ENCODE results near the gene LKAAEAR1. TPM values are rescaled to one million over a fixed set of nuclear protein-coding genes. Genes with fewer than 3 reads are reported as not detected.

The LKAAEAR1 gene
- total and polyA plus RNA-seq, 2 of the 13 experiments (the other 11 are each of a cell fraction or from before 2014, with no cell fraction given) = not detected

DNA sequence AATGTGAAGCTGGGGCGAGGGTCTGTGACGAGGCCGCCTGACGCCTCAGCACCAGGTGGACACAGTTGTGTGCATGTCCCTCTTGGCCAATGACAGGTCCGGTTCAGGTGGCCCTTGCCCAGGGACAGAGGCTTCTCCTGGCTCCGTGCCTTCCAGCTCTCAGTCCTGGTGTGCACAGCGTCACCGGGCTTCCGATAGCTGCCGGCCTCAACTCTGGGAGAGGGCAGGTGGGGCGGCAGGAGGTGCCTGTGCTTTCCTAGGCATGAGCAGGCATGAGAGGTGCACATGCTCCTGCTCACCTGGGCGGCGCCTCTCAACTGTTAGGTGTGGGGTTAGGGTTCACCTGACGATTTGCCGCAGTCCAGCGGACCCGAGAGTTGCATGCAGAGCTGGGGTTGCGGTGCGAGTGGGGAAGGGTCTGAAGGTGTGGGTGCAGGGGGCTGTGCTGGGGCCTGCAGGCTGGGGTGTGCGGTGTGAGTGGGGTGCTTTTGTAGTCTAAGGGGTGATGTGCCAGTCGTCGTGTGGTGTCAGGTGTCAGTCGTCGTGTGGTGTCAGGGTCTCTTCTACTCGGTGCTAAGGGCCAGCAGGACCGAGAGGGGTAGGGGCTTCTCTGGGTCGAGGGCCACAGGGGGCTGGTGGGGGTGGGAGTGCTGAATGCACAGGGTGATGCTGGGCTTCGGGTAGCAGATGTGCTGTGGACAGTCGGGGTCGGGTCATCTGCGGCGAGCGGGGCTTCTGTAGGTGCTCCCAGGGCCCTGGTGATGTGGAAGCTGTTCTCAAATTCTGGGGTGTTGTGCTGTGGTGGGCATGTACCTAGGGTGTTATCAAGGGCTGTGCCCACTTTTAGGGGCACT, 31.0 kb downstream of the LKAAEAR1 start (continued):
- TF ChIP-seq CENPX (CRISPR knock-in tag; IDR thresholded peaks at IDR 0.05) = no peak
- peak; percentile 32; the same call in 1 of the 3 replicates for TF ChIP-seq MXI1 (IDR thresholded peaks at IDR 0.05; ENCODE audit: borderline replicate concordance, low read depth, low read length)
- TF ChIP-seq BRCA1 (CRISPR knock-in tag; IDR thresholded peaks at IDR 0.05) = no peak
- TF ChIP-seq, protein P1, sequence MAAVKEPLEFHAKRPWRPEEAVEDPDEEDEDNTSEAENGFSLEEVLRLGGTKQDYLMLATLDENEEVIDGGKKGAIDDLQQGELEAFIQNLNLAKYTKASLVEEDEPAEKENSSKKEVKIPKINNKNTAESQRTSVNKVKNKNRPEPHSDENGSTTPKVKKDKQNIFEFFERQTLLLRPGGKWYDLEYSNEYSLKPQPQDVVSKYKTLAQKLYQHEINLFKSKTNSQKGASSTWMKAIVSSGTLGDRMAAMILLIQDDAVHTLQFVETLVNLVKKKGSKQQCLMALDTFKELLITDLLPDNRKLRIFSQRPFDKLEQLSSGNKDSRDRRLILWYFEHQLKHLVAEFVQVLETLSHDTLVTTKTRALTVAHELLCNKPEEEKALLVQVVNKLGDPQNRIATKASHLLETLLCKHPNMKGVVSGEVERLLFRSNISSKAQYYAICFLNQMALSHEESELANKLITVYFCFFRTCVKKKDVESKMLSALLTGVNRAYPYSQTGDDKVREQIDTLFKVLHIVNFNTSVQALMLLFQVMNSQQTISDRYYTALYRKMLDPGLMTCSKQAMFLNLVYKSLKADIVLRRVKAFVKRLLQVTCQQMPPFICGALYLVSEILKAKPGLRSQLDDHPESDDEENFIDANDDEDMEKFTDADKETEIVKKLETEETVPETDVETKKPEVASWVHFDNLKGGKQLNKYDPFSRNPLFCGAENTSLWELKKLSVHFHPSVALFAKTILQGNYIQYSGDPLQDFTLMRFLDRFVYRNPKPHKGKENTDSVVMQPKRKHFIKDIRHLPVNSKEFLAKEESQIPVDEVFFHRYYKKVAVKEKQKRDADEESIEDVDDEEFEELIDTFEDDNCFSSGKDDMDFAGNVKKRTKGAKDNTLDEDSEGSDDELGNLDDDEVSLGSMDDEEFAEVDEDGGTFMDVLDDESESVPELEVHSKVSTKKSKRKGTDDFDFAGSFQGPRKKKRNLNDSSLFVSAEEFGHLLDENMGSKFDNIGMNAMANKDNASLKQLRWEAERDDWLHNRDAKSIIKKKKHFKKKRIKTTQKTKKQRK (IDR thresholded peaks at IDR 0.05; ENCODE audit: low read length) = no peak
- peak; percentile 92; the same call in 1 of the 2 replicates for TF ChIP-seq ZNF468 (CRISPR knock-in tag; IDR thresholded peaks at IDR 0.05)
- TF ChIP-seq, protein P2, sequence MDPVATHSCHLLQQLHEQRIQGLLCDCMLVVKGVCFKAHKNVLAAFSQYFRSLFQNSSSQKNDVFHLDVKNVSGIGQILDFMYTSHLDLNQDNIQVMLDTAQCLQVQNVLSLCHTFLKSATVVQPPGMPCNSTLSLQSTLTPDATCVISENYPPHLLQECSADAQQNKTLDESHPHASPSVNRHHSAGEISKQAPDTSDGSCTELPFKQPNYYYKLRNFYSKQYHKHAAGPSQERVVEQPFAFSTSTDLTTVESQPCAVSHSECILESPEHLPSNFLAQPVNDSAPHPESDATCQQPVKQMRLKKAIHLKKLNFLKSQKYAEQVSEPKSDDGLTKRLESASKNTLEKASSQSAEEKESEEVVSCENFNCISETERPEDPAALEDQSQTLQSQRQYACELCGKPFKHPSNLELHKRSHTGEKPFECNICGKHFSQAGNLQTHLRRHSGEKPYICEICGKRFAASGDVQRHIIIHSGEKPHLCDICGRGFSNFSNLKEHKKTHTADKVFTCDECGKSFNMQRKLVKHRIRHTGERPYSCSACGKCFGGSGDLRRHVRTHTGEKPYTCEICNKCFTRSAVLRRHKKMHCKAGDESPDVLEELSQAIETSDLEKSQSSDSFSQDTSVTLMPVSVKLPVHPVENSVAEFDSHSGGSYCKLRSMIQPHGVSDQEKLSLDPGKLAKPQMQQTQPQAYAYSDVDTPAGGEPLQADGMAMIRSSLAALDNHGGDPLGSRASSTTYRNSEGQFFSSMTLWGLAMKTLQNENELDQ (CRISPR knock-in tag; IDR thresholded peaks at IDR 0.05; ENCODE audit: borderline replicate concordance) = no peak
- TF ChIP-seq NR2F2 (IDR thresholded peaks at IDR 0.05; ENCODE audit: borderline replicate concordance, low read depth) = no peak
- TF ChIP-seq, protein P3, sequence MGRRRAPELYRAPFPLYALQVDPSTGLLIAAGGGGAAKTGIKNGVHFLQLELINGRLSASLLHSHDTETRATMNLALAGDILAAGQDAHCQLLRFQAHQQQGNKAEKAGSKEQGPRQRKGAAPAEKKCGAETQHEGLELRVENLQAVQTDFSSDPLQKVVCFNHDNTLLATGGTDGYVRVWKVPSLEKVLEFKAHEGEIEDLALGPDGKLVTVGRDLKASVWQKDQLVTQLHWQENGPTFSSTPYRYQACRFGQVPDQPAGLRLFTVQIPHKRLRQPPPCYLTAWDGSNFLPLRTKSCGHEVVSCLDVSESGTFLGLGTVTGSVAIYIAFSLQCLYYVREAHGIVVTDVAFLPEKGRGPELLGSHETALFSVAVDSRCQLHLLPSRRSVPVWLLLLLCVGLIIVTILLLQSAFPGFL (CRISPR knock-in tag; IDR thresholded peaks at IDR 0.05) = no peak
- no peak for TF ChIP-seq GABPB1 (CRISPR knock-in tag; IDR thresholded peaks at IDR 0.05)
- no peak; the same call in 1 of the 2 replicates for TF ChIP-seq ZNF761 (CRISPR knock-in tag; conservative IDR thresholded peaks at IDR 0.05)
- no peak for TF ChIP-seq CCAR2 (optimal IDR thresholded peaks at IDR 0.05; ENCODE audit: low read depth, low read length)
- no peak for TF ChIP-seq TEAD2 (CRISPR knock-in tag; IDR thresholded peaks at IDR 0.05)
- TF ChIP-seq, protein P4, sequence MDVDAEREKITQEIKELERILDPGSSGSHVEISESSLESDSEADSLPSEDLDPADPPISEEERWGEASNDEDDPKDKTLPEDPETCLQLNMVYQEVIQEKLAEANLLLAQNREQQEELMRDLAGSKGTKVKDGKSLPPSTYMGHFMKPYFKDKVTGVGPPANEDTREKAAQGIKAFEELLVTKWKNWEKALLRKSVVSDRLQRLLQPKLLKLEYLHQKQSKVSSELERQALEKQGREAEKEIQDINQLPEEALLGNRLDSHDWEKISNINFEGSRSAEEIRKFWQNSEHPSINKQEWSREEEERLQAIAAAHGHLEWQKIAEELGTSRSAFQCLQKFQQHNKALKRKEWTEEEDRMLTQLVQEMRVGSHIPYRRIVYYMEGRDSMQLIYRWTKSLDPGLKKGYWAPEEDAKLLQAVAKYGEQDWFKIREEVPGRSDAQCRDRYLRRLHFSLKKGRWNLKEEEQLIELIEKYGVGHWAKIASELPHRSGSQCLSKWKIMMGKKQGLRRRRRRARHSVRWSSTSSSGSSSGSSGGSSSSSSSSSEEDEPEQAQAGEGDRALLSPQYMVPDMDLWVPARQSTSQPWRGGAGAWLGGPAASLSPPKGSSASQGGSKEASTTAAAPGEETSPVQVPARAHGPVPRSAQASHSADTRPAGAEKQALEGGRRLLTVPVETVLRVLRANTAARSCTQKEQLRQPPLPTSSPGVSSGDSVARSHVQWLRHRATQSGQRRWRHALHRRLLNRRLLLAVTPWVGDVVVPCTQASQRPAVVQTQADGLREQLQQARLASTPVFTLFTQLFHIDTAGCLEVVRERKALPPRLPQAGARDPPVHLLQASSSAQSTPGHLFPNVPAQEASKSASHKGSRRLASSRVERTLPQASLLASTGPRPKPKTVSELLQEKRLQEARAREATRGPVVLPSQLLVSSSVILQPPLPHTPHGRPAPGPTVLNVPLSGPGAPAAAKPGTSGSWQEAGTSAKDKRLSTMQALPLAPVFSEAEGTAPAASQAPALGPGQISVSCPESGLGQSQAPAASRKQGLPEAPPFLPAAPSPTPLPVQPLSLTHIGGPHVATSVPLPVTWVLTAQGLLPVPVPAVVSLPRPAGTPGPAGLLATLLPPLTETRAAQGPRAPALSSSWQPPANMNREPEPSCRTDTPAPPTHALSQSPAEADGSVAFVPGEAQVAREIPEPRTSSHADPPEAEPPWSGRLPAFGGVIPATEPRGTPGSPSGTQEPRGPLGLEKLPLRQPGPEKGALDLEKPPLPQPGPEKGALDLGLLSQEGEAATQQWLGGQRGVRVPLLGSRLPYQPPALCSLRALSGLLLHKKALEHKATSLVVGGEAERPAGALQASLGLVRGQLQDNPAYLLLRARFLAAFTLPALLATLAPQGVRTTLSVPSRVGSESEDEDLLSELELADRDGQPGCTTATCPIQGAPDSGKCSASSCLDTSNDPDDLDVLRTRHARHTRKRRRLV (CRISPR knock-in tag; IDR thresholded peaks at IDR 0.05) = no peak; the same call in 1 of the 2 replicates
- TF ChIP-seq TGIF2 (CRISPR knock-in tag; IDR thresholded peaks at IDR 0.05) = no peak
- no peak; the same call in 1 of the 2 replicates for TF ChIP-seq ZNF333 (CRISPR knock-in tag; IDR thresholded peaks at IDR 0.05; ENCODE audit: borderline replicate concordance)

Data from HepG2 (cell line).